T-helper 1 cell treated with Interleukin-12 subunit alpha and Interleukin-12 subunit beta and Interleukin-4 antibody, amounts not matched to agents 30 μg/mL and 1 μg/mL, for 36 hours (primary cell): ENCODE measurements around the gene APLP2.
"Not testable (repeated sequence)": the region's sequence is repeated elsewhere in the genome, so short reads cannot be mapped to it uniquely, and the experiment has no call there.

Experiments used
- H3K27ac Mint-ChIP-seq: one replicate; pipeline ENCODE4 v1.8.0; 2021; ENCODE audit warnings: mild to moderate bottlenecking, mixed read lengths
- H3K27me3 Mint-ChIP-seq: one replicate; pipeline ENCODE4 v1.8.0; 2021; ENCODE audit warnings: low read depth, mixed read lengths
- H3K36me3 Mint-ChIP-seq: one replicate; pipeline ENCODE4 v1.8.0; 2021; ENCODE audit warnings: low read depth, mixed read lengths
- H3K4me1 Mint-ChIP-seq: one replicate; pipeline ENCODE4 v1.8.0; 2021; ENCODE audit warnings: low read depth, mixed read lengths
- H3K4me3 Mint-ChIP-seq: one replicate; pipeline ENCODE4 v1.8.0; 2021; ENCODE audit warnings: mild to moderate bottlenecking, moderate library complexity, mixed read lengths
- H3K9me3 Mint-ChIP-seq: one replicate; pipeline ENCODE4 v1.8.0; 2021; ENCODE audit warnings: mixed read lengths

Gene APLP2

GRCh38 chr11:130069659-130070108, at the start of gene APLP2:
Gene APLP2 (plus strand): TSS chr11:130069894. CDS start chr11:130069978, 84 bp downstream.
- peak within 1 kb of the TSS; percentile 84 for H3K27ac Mint-ChIP-seq
- H3K36me3 Mint-ChIP-seq: peaks cover 4% of the 10 kb centered on the region
- H3K9me3 Mint-ChIP-seq: no peaks in the 10 kb centered on the region
- H3K4me1 Mint-ChIP-seq: peaks cover 16% of the 10 kb centered on the region
- H3K27me3 Mint-ChIP-seq: peaks cover 36% of the 10 kb centered on the region
- H3K4me3 Mint-ChIP-seq: peak within 1 kb of the TSS; percentile 92

- Mint-ChIP-seq H3K4me3 (no peak overlapping the region), H3K27me3 (peaks cover 14% of the 10 kb centered on the region), H3K36me3 (no peaks in the 10 kb centered on the region), H3K27ac (no peak overlapping the region), H3K9me3 (peaks cover 5% of the 10 kb centered on the region), H3K4me1 (no peaks in the 10 kb centered on the region)
Observed at GRCh38 chr11:130020323-130020722, 49.4 kb upstream of the APLP2 start.

GRCh38 chr11:130021606-130022005, 48.1 kb upstream of the APLP2 start:
- not testable (repeated sequence) for H3K27me3 Mint-ChIP-seq, H3K27ac Mint-ChIP-seq, H3K9me3 Mint-ChIP-seq, H3K36me3 Mint-ChIP-seq, H3K4me3 Mint-ChIP-seq, H3K4me1 Mint-ChIP-seq

- Mint-ChIP-seq H3K4me3 (no peak overlapping the region), H3K27me3 (peaks cover 8% of the 10 kb centered on the region), H3K27ac (no peak overlapping the region), H3K4me1 (no peaks in the 10 kb centered on the region), H3K36me3 (no peaks in the 10 kb centered on the region), H3K9me3 (no peaks in the 10 kb centered on the region)
Observed at GRCh38 chr11:130022799-130023198, 46.9 kb upstream of the APLP2 start.

- Mint-ChIP-seq H3K4me1 (no peaks in the 10 kb centered on the region), H3K4me3 (no peak overlapping the region), H3K9me3 (no peaks in the 10 kb centered on the region), H3K36me3 (no peaks in the 10 kb centered on the region), H3K27me3 (peaks cover 8% of the 10 kb centered on the region), H3K27ac (no peak overlapping the region)
Observed at GRCh38 chr11:130023204-130023603, 46.5 kb upstream of the APLP2 start.

- Mint-ChIP-seq H3K4me3 (no peak overlapping the region), H3K27me3 (peaks cover 5% of the 10 kb centered on the region), H3K36me3 (no peaks in the 10 kb centered on the region), H3K9me3 (no peaks in the 10 kb centered on the region), H3K4me1 (no peaks in the 10 kb centered on the region), H3K27ac (no peak overlapping the region)
Observed at GRCh38 chr11:130024361-130024760, 45.3 kb upstream of the APLP2 start.

GRCh38 chr11:130025371-130025770, 44.3 kb upstream of the APLP2 start:
- Mint-ChIP-seq H3K9me3 (no peaks in the 10 kb centered on the region), H3K27me3 (peaks cover 5% of the 10 kb centered on the region), H3K4me1 (no peaks in the 10 kb centered on the region), H3K27ac (no peak overlapping the region), H3K4me3 (no peak overlapping the region), H3K36me3 (no peaks in the 10 kb centered on the region)

- Mint-ChIP-seq H3K27ac (no peak overlapping the region), H3K4me3 (no peak overlapping the region), H3K27me3 (peaks cover 4% of the 10 kb centered on the region), H3K9me3 (no peaks in the 10 kb centered on the region), H3K4me1 (no peaks in the 10 kb centered on the region), H3K36me3 (no peaks in the 10 kb centered on the region)
Observed at GRCh38 chr11:130029137-130029536, 40.6 kb upstream of the APLP2 start.

GRCh38 chr11:130031056-130031455, 38.6 kb upstream of the APLP2 start:
- Mint-ChIP-seq H3K27me3 (peaks cover 4% of the 10 kb centered on the region), H3K27ac (no peak overlapping the region), H3K4me1 (no peaks in the 10 kb centered on the region), H3K9me3 (no peaks in the 10 kb centered on the region), H3K4me3 (no peak overlapping the region), H3K36me3 (no peaks in the 10 kb centered on the region)

GRCh38 chr11:130031945-130032344, 37.7 kb upstream of the APLP2 start:
- H3K4me1 Mint-ChIP-seq: no peaks in the 10 kb centered on the region
- no peaks in the 10 kb centered on the region for H3K36me3 Mint-ChIP-seq

GRCh38 chr11:130032931-130033330, 36.8 kb upstream of the APLP2 start:
- Mint-ChIP-seq H3K27ac (no peak overlapping the region), H3K4me3 (no peak overlapping the region), H3K36me3 (no peaks in the 10 kb centered on the region), H3K27me3 (peaks cover 6% of the 10 kb centered on the region), H3K4me1 (no peaks in the 10 kb centered on the region), H3K9me3 (no peaks in the 10 kb centered on the region)

More at GRCh38 chr11:130031945-130032344, 37.7 kb upstream of the APLP2 start:
- no peaks in the 10 kb centered on the region for H3K9me3 Mint-ChIP-seq
- no peak overlapping the region for H3K27ac Mint-ChIP-seq
- no peak overlapping the region for H3K4me3 Mint-ChIP-seq
- H3K27me3 Mint-ChIP-seq: peaks cover 4% of the 10 kb centered on the region

- no peaks in the 10 kb centered on the region for H3K4me1 Mint-ChIP-seq
- no peak overlapping the region for H3K4me3 Mint-ChIP-seq
- H3K27me3 Mint-ChIP-seq: peaks cover 11% of the 10 kb centered on the region
- no peak overlapping the region for H3K27ac Mint-ChIP-seq
- H3K9me3 Mint-ChIP-seq: no peaks in the 10 kb centered on the region
- H3K36me3 Mint-ChIP-seq: no peaks in the 10 kb centered on the region
Observed at GRCh38 chr11:130034236-130034635, 35.5 kb upstream of the APLP2 start.

GRCh38 chr11:130037058-130037457, 32.6 kb upstream of the APLP2 start:
- no peak overlapping the region for H3K27ac Mint-ChIP-seq
- no peaks in the 10 kb centered on the region for H3K36me3 Mint-ChIP-seq
- no peak overlapping the region for H3K4me3 Mint-ChIP-seq
- peaks cover 11% of the 10 kb centered on the region for H3K27me3 Mint-ChIP-seq
- no peaks in the 10 kb centered on the region for H3K9me3 Mint-ChIP-seq
- H3K4me1 Mint-ChIP-seq: no peaks in the 10 kb centered on the region

- H3K36me3 Mint-ChIP-seq: no peaks in the 10 kb centered on the region
- H3K27me3 Mint-ChIP-seq: peaks cover 8% of the 10 kb centered on the region
- H3K4me3 Mint-ChIP-seq: no peak overlapping the region
- H3K9me3 Mint-ChIP-seq: no peaks in the 10 kb centered on the region
- no peak overlapping the region for H3K27ac Mint-ChIP-seq
- H3K4me1 Mint-ChIP-seq: no peaks in the 10 kb centered on the region
Observed at GRCh38 chr11:130037881-130038585, 31.7 kb upstream of the APLP2 start.

- Mint-ChIP-seq H3K4me3 (no peak overlapping the region), H3K27me3 (peaks cover 13% of the 10 kb centered on the region), H3K27ac (no peak overlapping the region), H3K36me3 (no peaks in the 10 kb centered on the region), H3K4me1 (no peaks in the 10 kb centered on the region), H3K9me3 (no peaks in the 10 kb centered on the region)
Observed at GRCh38 chr11:130040281-130040940, 29.3 kb upstream of the APLP2 start.
